NCI-H82 (cell line): ENCODE results near the gene IDS.
"Not testable (repeated sequence)": the region's sequence is repeated elsewhere in the genome, so short reads cannot be mapped to it uniquely, and the experiment has no call there.

Experiments used
- DNase-seq: peaks from one replicate; lab custom pipeline; 2025; lab: John Stamatoyannopoulos, UW

Gene IDS

GRCh38 chrX:149504915-149505651 lies at the start of gene IDS:
Gene IDS (minus strand): TSS chrX:149505306. CDS start chrX:149505137, 169 bp downstream.
- peak; percentile 94 for DNase-seq

GRCh38 chrX:149551939-149552248 lies 46.8 kb upstream of the IDS start:
- DNase-seq = not testable (repeated sequence)

- DNase-seq = not testable (repeated sequence)
Observed at GRCh38 chrX:149551245-149551938, 46.3 kb upstream of the IDS start.

- DNase-seq = not testable (repeated sequence)
Observed at GRCh38 chrX:149550454-149550853, 45.3 kb upstream of the IDS start.

- DNase-seq = not testable (repeated sequence)
Observed at GRCh38 chrX:149549701-149550100, 44.6 kb upstream of the IDS start, which contains the start of gene HSFX3. Gene HSFX3 (minus strand): TSS chrX:149549924. CDS start chrX:149549852, 72 bp downstream.

- DNase-seq = not testable (repeated sequence)
Observed at GRCh38 chrX:149547782-149548181, 42.7 kb upstream of the IDS start.

GRCh38 chrX:149546962-149547361 lies 41.9 kb upstream of the IDS start:
- DNase-seq = not testable (repeated sequence)

- peak; percentile 17 for DNase-seq
Observed at GRCh38 chrX:149545545-149546543, 40.7 kb upstream of the IDS start.

- peak; percentile 46 for DNase-seq
Observed at GRCh38 chrX:149541521-149542047, 36.5 kb upstream of the IDS start.

GRCh38 chrX:149540621-149541520 lies 35.8 kb upstream of the IDS start, which contains the start of gene EOLA1:
Gene EOLA1 (plus strand): TSS chrX:149541012. CDS start chrX:149545631, 4,619 bp downstream.
- peak; percentile 97 for DNase-seq

GRCh38 chrX:149540131-149540620 lies 35.1 kb upstream of the IDS start:
- DNase-seq = peak; percentile 98

GRCh38 chrX:149539283-149540130 lies 34.4 kb upstream of the IDS start:
- DNase-seq = peak; percentile 95

- DNase-seq = not testable (repeated sequence)
Observed at GRCh38 chrX:149537474-149537873, 32.4 kb upstream of the IDS start.

- not testable (repeated sequence) for DNase-seq
Observed at GRCh38 chrX:149534926-149535602, 30.0 kb upstream of the IDS start.

GRCh38 chrX:149533999-149534398 lies 28.9 kb upstream of the IDS start:
- not testable (repeated sequence) for DNase-seq

- DNase-seq = not testable (repeated sequence)
Observed at GRCh38 chrX:149532868-149533267, 27.8 kb upstream of the IDS start.

- DNase-seq = no peak
Observed at GRCh38 chrX:149531599-149531998, 26.5 kb upstream of the IDS start.

GRCh38 chrX:149528381-149528780 lies 23.3 kb upstream of the IDS start:
- DNase-seq = no peak

- peak; percentile 34 for DNase-seq
Observed at GRCh38 chrX:149527705-149528104, 22.6 kb upstream of the IDS start.
